H9 (cell line): ENCODE results near the gene NME4. TPM values are rescaled to one million over a fixed set of nuclear protein-coding genes. Genes with fewer than 3 reads are reported as not detected.

Source experiments
- DNase-seq: peaks from one replicate; pipeline ENCODE4 v3.0.0-alpha.2; 2017
- H2AFZ ChIP-seq: one replicate; pipeline ENCODE4 v1.6.1; 2013; ENCODE audit warnings: mild to moderate bottlenecking, low read length, control low read depth, moderate library complexity
- H2AK5ac ChIP-seq: 2 replicates; pipeline ENCODE4 v1.6.1; 2013; ENCODE audit warnings: low read length, control low read depth, mixed read lengths; ENCODE audit not compliant: insufficient read length
- H2BK120ac ChIP-seq: one replicate; pipeline ENCODE4 v1.6.1; 2013; ENCODE audit warnings: low read depth, mild to moderate bottlenecking, low read length, control low read depth, inconsistent platforms; ENCODE audit not compliant: poor library complexity, severe bottlenecking
- H2BK12ac ChIP-seq: 2 replicates; pipeline ENCODE4 v1.6.1; 2013; ENCODE audit warnings: low read length, control low read depth, mixed read lengths, low read depth; ENCODE audit not compliant: insufficient read length
- H2BK15ac ChIP-seq: 2 replicates; pipeline ENCODE4 v1.6.1; 2013; ENCODE audit warnings: low read depth, low read length, control low read depth
- H2BK20ac ChIP-seq: one replicate; pipeline ENCODE4 v1.6.1; 2013; ENCODE audit warnings: low read depth, mild to moderate bottlenecking, low read length, control low read depth, inconsistent platforms; ENCODE audit not compliant: poor library complexity, severe bottlenecking
- H2BK5ac ChIP-seq: 2 replicates; pipeline ENCODE4 v1.6.1; 2013; ENCODE audit warnings: low read length, control low read depth, mixed read lengths; ENCODE audit not compliant: insufficient read length
- H3K14ac ChIP-seq: 2 replicates; pipeline ENCODE4 v1.6.1; 2013; ENCODE audit warnings: low read length, control low read depth; ENCODE audit not compliant: insufficient read depth
- H3K18ac ChIP-seq: 2 replicates; pipeline ENCODE4 v1.6.1; 2013; ENCODE audit warnings: low read depth, mild to moderate bottlenecking, mixed read lengths, low read length, control low read depth; ENCODE audit not compliant: insufficient read length
- H3K23ac ChIP-seq: 2 replicates; pipeline ENCODE4 v1.6.1; 2013; ENCODE audit warnings: low read length, control low read depth, mixed read lengths, low read depth; ENCODE audit not compliant: insufficient read length
- H3K23me2 ChIP-seq: 2 replicates; pipeline ENCODE4 v1.6.1; 2013; ENCODE audit warnings: low read depth, mild to moderate bottlenecking, mixed read lengths, low read length, control low read depth; ENCODE audit not compliant: insufficient read length, poor library complexity, severe bottlenecking
- H3K27ac ChIP-seq: 2 replicates; pipeline ENCODE4 v1.5.1; 2013; ENCODE audit warnings: low read length, control low read depth, mixed read lengths, low read depth; ENCODE audit not compliant: insufficient read length
- H3K27me3 ChIP-seq: 2 replicates; pipeline ENCODE4 v1.6.1; 2013; ENCODE audit warnings: low read length, control low read depth, inconsistent platforms; ENCODE audit not compliant: insufficient read depth
- H3K4ac ChIP-seq: 2 replicates; pipeline ENCODE4 v1.6.1; 2013; ENCODE audit warnings: low read depth, mild to moderate bottlenecking, control low read depth, inconsistent platforms, low read length, moderate library complexity
- H3K4me1 ChIP-seq: 2 replicates; pipeline ENCODE4 v1.6.1; 2013; ENCODE audit warnings: low read length, control low read depth, inconsistent platforms; ENCODE audit not compliant: insufficient read depth
- H3K4me2 ChIP-seq: 2 replicates; pipeline ENCODE4 v1.6.1; 2013; ENCODE audit warnings: low read length, control low read depth, mixed read lengths; ENCODE audit not compliant: insufficient read length, insufficient read depth
- H3K56ac ChIP-seq: 2 replicates; pipeline ENCODE4 v1.6.1; 2013; ENCODE audit warnings: low read depth, mild to moderate bottlenecking, mixed read lengths, low read length, control low read depth; ENCODE audit not compliant: insufficient read length
- H3K79me1 ChIP-seq: 2 replicates; pipeline ENCODE4 v1.6.1; 2013; ENCODE audit warnings: low read depth, mild to moderate bottlenecking, moderate library complexity, low read length, control low read depth, inconsistent platforms; ENCODE audit not compliant: insufficient read depth, poor library complexity, severe bottlenecking
- H3K79me2 ChIP-seq: 2 replicates; pipeline ENCODE4 v1.6.1; 2013; ENCODE audit warnings: low read length, control low read depth, inconsistent platforms; ENCODE audit not compliant: insufficient read depth
- H3K9ac ChIP-seq: 2 replicates; pipeline ENCODE4 v1.6.1; 2013; ENCODE audit warnings: low read length, control low read depth, mixed read lengths; ENCODE audit not compliant: insufficient read length; ENCODE audit errors: extremely low read depth
- H3K9me3 ChIP-seq: one replicate; pipeline ENCODE4 v1.6.1; 2013; ENCODE audit warnings: low read depth, low read length, inconsistent platforms; ENCODE audit not compliant: control insufficient read depth
- H3T11ph ChIP-seq: one replicate; pipeline ENCODE4 v1.6.1; 2013; ENCODE audit warnings: mild to moderate bottlenecking, low read length, control low read depth, inconsistent platforms
- H4K20me1 ChIP-seq: one replicate; pipeline ENCODE4 v1.6.1; 2013; ENCODE audit not compliant: control insufficient read depth, insufficient read length, insufficient read depth
- H4K5ac ChIP-seq: 2 replicates; pipeline ENCODE4 v1.6.1; 2013; ENCODE audit warnings: low read depth, mild to moderate bottlenecking, mixed read lengths, low read length, control low read depth; ENCODE audit not compliant: insufficient read length
- H4K8ac ChIP-seq: replicated peaks from 2 replicates; pipeline ENCODE4 v1.6.1; 2013; ENCODE audit warnings: low read length, control low read depth, mixed read lengths, low read depth; ENCODE audit not compliant: insufficient read length
- H4K91ac ChIP-seq: 2 replicates; pipeline ENCODE4 v1.6.1; 2013; ENCODE audit warnings: low read depth, mild to moderate bottlenecking, moderate library complexity, mixed read lengths, low read length, control low read depth; ENCODE audit not compliant: insufficient read length
- H3K27ac Mint-ChIP-seq, 3 experiments: 2 replicates in 2 of 3; 3 replicates in 1 of 3; pipeline ENCODE4 v1.8.0; 2020 to 2021; ENCODE audit warnings: mixed read lengths in 3 of 3, mild to moderate bottlenecking in 1 of 3, moderate library complexity in 1 of 3
- H3K27me3 Mint-ChIP-seq: 2 replicates; pipeline ENCODE4 v1.8.0; 2021; ENCODE audit warnings: low read depth, mild to moderate bottlenecking, moderate library complexity, mixed read lengths
- H3K36me3 Mint-ChIP-seq, 3 experiments: 2 replicates in 2 of 3; 3 replicates in 1 of 3; pipeline ENCODE4 v1.8.0; 2020 to 2021; ENCODE audit warnings: low read depth in 3 of 3, mixed read lengths in 3 of 3; ENCODE audit not compliant: insufficient read depth in 1 of 3
- H3K4me1 Mint-ChIP-seq, 2 experiments: 2 replicates each; pipeline ENCODE4 v1.8.0; 2020; ENCODE audit warnings: mixed read lengths in 2 of 2
- H3K4me3 Mint-ChIP-seq, 2 experiments: 2 replicates in 1 of 2; 3 replicates in 1 of 2; pipeline ENCODE4 v1.8.0; 2020 to 2021; ENCODE audit warnings: mild to moderate bottlenecking in 2 of 2, mixed read lengths in 2 of 2, moderate library complexity in 1 of 2
- H3K9me3 Mint-ChIP-seq, 2 experiments: 2 replicates in 1 of 2; 3 replicates in 1 of 2; pipeline ENCODE4 v1.8.0; 2020; ENCODE audit warnings: mild to moderate bottlenecking in 2 of 2, mixed read lengths in 2 of 2, moderate library complexity in 1 of 2
- CTCF ChIP-seq: fragments of 200-600 bp; sonication (generic); conservative IDR thresholded peaks from 3 replicates; pipeline ENCODE4 v1.8.0; 2021; ENCODE audit warnings: antibody characterized with exemption, mild to moderate bottlenecking
- WGBS: extraction: QIAGEN DNeasy Blood & Tissue Kit; methylation state at CpG from one replicate; pipeline ENCODE4 v1.1.7; 2013; ENCODE audit warnings: missing lambda C conversion rate, low lambda C conversion rate, mixed read lengths; ENCODE audit not compliant: insufficient read length; ENCODE audit errors: extremely low coverage; 5-methylcytosine and 5-hydroxymethylcytosine counted together
- total RNA-seq: library from RNA; stranded (reverse); gene quantifications from 2 replicates; pipeline ENCODE4 v1.2.1, GENCODE V29; 2021

Gene NME4
- total RNA-seq, 1 experiment from 2014 or later = 320 TPM

GRCh38 chr16:425740-426114, 28.7 kb downstream of the NME4 start:
- no peak overlapping the region for H4K91ac ChIP-seq
- H4K20me1 ChIP-seq = no peaks in the 10 kb centered on the region
- Mint-ChIP-seq H3K4me3 (peak overlapping the region; percentile 68 to 82; a peak in 3 of 5 replicates), H3K4me1 (peaks cover 17 to 24% of the 10 kb centered on the region in 2 experiments), H3K36me3 (peaks cover 7 to 25% (median 14%) of the 10 kb centered on the region in 3 experiments; a peak in 6 of 7 replicates), H3K27me3 (peaks cover 58% of the 10 kb centered on the region), H3K27ac (no peak overlapping the region), H3K9me3 (no peaks in the 10 kb centered on the region; a peak in 1 of 5 replicates)
- no peak overlapping the region for H3K4me2 ChIP-seq
- TF ChIP-seq CTCF = no peak
- WGBS = no CpG with 5 or more reads among the region's 63 CpGs
- no peak overlapping the region for H3K23ac ChIP-seq
- H3K79me1 ChIP-seq = no peaks in the 10 kb centered on the region
- DNase-seq = no peak
- H4K5ac ChIP-seq = no peak overlapping the region
- peaks cover 18% of the 10 kb centered on the region for H3K23me2 ChIP-seq
- H3K9me3 ChIP-seq = no peaks in the 10 kb centered on the region
- peaks cover 5% of the 10 kb centered on the region; the same call in 1 of the 2 replicates for H3K79me2 ChIP-seq
- H2AFZ ChIP-seq = no peak overlapping the region
- no peak overlapping the region for H4K8ac ChIP-seq
- no peak overlapping the region for H2BK15ac ChIP-seq
- no peak overlapping the region for H3K14ac ChIP-seq
- no peak overlapping the region for H3T11ph ChIP-seq
- H3K4me1 ChIP-seq = no peaks in the 10 kb centered on the region
- no peak overlapping the region for H3K56ac ChIP-seq
- H3K27me3 ChIP-seq = peaks cover 16% of the 10 kb centered on the region; the same call in 1 of the 2 replicates
- H3K27ac ChIP-seq = no peak overlapping the region
- H2AK5ac ChIP-seq = no peak overlapping the region
- H3K18ac ChIP-seq = no peak overlapping the region
- H2BK5ac ChIP-seq = no peak overlapping the region
- no peak overlapping the region for H3K4ac ChIP-seq
- H2BK12ac ChIP-seq = no peak overlapping the region
- H2BK20ac ChIP-seq = no peak overlapping the region
- no peak overlapping the region for H3K9ac ChIP-seq
- H2BK120ac ChIP-seq = no peak overlapping the region
